ENCODE measurements around the gene JADE2.

The JADE2 gene

GRCh38 chr5:134569758-134570364 lies 44.4 kb downstream of the JADE2 start:
- DNase-seq (ENCODE audit: low read depth in 2 of 2), result no peak

- DNase-seq (ENCODE audit: low read depth in 2 of 2), result no peak
Measured at GRCh38 chr5:134570365-134570758, 44.9 kb downstream of the JADE2 start.

GRCh38 chr5:134570886-134571285 lies 45.4 kb downstream of the JADE2 start:
- DNase-seq (ENCODE audit: low read depth in 2 of 2), result no peak

GRCh38 chr5:134571693-134572405 lies 46.4 kb downstream of the JADE2 start:
- no peak for DNase-seq (ENCODE audit: low read depth in 2 of 2)

GRCh38 chr5:134572811-134573210 lies 47.3 kb downstream of the JADE2 start:
- no peak for DNase-seq (ENCODE audit: low read depth in 2 of 2)

- DNase-seq (ENCODE audit: low read depth in 2 of 2), result no peak
Measured at GRCh38 chr5:134574521-134574920, 49.1 kb downstream of the JADE2 start.

- no peak for DNase-seq (ENCODE audit: low read depth in 2 of 2)
Measured at GRCh38 chr5:134575316-134575715, 49.8 kb downstream of the JADE2 start.

- DNase-seq (ENCODE audit: low read depth in 2 of 2), result no peak
Measured at GRCh38 chr5:134576386-134577021, 51.0 kb downstream of the JADE2 start.

GRCh38 chr5:134577022-134577795 lies 51.7 kb downstream of the JADE2 start:
- no peak for DNase-seq (ENCODE audit: low read depth in 2 of 2)

- DNase-seq (ENCODE audit: low read depth in 2 of 2), result peak; percentile 36 to 74
Measured at GRCh38 chr5:134577796-134578577, 52.5 kb downstream of the JADE2 start.

GRCh38 chr5:134578578-134579283 lies 53.3 kb downstream of the JADE2 start:
- no peak for DNase-seq (ENCODE audit: low read depth in 2 of 2)

- DNase-seq (ENCODE audit: low read depth in 2 of 2), result no peak
Measured at GRCh38 chr5:134579284-134579771, 53.9 kb downstream of the JADE2 start.

GRCh38 chr5:134580001-134580460 lies 54.6 kb downstream of the JADE2 start:
- no peak for DNase-seq (ENCODE audit: low read depth in 2 of 2)

GRCh38 chr5:134581241-134581981 lies 55.9 kb downstream of the JADE2 start:
- no peak for DNase-seq (ENCODE audit: low read depth in 2 of 2)

- DNase-seq (ENCODE audit: low read depth in 2 of 2), result no peak
Measured at GRCh38 chr5:134582281-134582680, 56.8 kb downstream of the JADE2 start.

- DNase-seq (ENCODE audit: low read depth in 2 of 2), result no peak
Measured at GRCh38 chr5:134582941-134583340, 57.5 kb downstream of the JADE2 start.

- no peak for DNase-seq (ENCODE audit: low read depth in 2 of 2)
Measured at GRCh38 chr5:134583766-134584165, 58.3 kb downstream of the JADE2 start.

- DNase-seq (ENCODE audit: low read depth in 2 of 2), result no peak
Measured at GRCh38 chr5:134584662-134585061, 59.2 kb downstream of the JADE2 start.

GRCh38 chr5:134585966-134586365 lies 60.5 kb downstream of the JADE2 start:
- no peak for DNase-seq (ENCODE audit: low read depth in 2 of 2)

Data from stimulated activated CD4-positive, alpha-beta T cell treated with anti-CD3 and anti-CD28 coated beads, Interleukin-1b, Interleukin-23, amount 100 ng/mL, for 1 hour (primary cell).